Natural killer cell (primary cell): ENCODE measurements around the gene RPUSD4. TPM values are rescaled to one million over a fixed set of nuclear protein-coding genes. Genes with fewer than 3 reads are reported as not detected.

Experiments used
- ATAC-seq, 3 donors: fragments of 150-1000 bp in 2 of 3; fragments of 200-7000 bp in 1 of 3; cut with Tn5 transposase; 1 replicate in 1 of 3; 2 replicates in 2 of 3; pipeline ENCODE4 v1.10.0; 2021; ENCODE audit warnings: mild to moderate bottlenecking in 2 of 3, moderate library complexity in 2 of 3
- DNase-seq, 2 donors: peaks; one replicate each; pipeline versions ENCODE4 v3.0.0 to v3.0.0-alpha.2; 2013 to 2021; ENCODE audit warnings: mixed read lengths in 1 of 2
- H3K27ac ChIP-seq: one replicate; pipeline ENCODE4 v1.5.1; 2013; ENCODE audit warnings: mild to moderate bottlenecking, low read length
- H3K27me3 ChIP-seq: one replicate; pipeline ENCODE4 v1.6.1; 2013; ENCODE audit warnings: low read length; ENCODE audit not compliant: control insufficient read depth, insufficient read depth
- H3K36me3 ChIP-seq: one replicate; pipeline ENCODE4 v1.6.1; 2013; ENCODE audit warnings: low read length; ENCODE audit not compliant: control insufficient read depth, insufficient read depth
- H3K4me1 ChIP-seq: one replicate; pipeline ENCODE4 v1.6.1; 2013; ENCODE audit warnings: low read length; ENCODE audit not compliant: control insufficient read depth, insufficient read depth
- H3K4me3 ChIP-seq: one replicate; pipeline ENCODE4 v1.5.1; 2013; ENCODE audit warnings: low read length
- H3K9me3 ChIP-seq: one replicate; pipeline ENCODE4 v1.6.1; 2013; ENCODE audit warnings: low read length; ENCODE audit not compliant: control insufficient read depth, insufficient read depth
- H3K27ac Mint-ChIP-seq, 2 donors: one replicate each; pipeline ENCODE4 v1.8.0; 2022; ENCODE audit warnings: mild to moderate bottlenecking in 2 of 2, mixed read lengths in 2 of 2, moderate library complexity in 1 of 2
- H3K27me3 Mint-ChIP-seq, 2 donors: one replicate each; pipeline ENCODE4 v1.8.0; 2022; ENCODE audit warnings: low read depth in 2 of 2, mixed read lengths in 2 of 2
- H3K36me3 Mint-ChIP-seq: one replicate; pipeline ENCODE4 v1.8.0; 2022; ENCODE audit warnings: mixed read lengths
- H3K4me1 Mint-ChIP-seq, 2 donors: one replicate each; pipeline ENCODE4 v1.8.0; 2022; ENCODE audit warnings: mixed read lengths in 2 of 2
- H3K4me3 Mint-ChIP-seq: one replicate; pipeline ENCODE4 v1.8.0; 2022; ENCODE audit warnings: mild to moderate bottlenecking, moderate library complexity, mixed read lengths
- H3K9me3 Mint-ChIP-seq, 2 donors: one replicate each; pipeline ENCODE4 v1.8.0; 2022; ENCODE audit warnings: mixed read lengths in 2 of 2
- CTCF ChIP-seq: fragments of 200-600 bp; IDR thresholded peaks from one replicate; pipeline ENCODE4 v1.8.0; 2022; ENCODE audit warnings: antibody characterized with exemption
- WGBS: methylation state at CpG from one replicate; pipeline ENCODE4 v1.1.7; 2013; ENCODE audit warnings: missing lambda C conversion rate; ENCODE audit not compliant: insufficient coverage; 5-methylcytosine and 5-hydroxymethylcytosine counted together
- intact Hi-C: fragments of 100-400 bp; cut with micrococcal nuclease; formaldehyde crosslinking; loops from one replicate; pipeline ENCODE4 v1.14.2; 2022
- total RNA-seq, 4 donors: library from RNA; stranded (reverse); fragments of 120-200 nt in 1 of 4; gene quantifications; one replicate each; pipeline versions ENCODE4 v1.2.3 to v1.2.4, GENCODE V29; 2013 to 2022

RPUSD4 gene
- total RNA-seq, 3 donors from 2014 or later (not counting 1 experiment from before 2014, with no cell fraction given) = 27.1 to 41.7 (median 38.9) TPM

- no peak overlapping the region for H3K4me3 ChIP-seq
- H3K27me3 Mint-ChIP-seq = no peaks in the 10 kb centered on the region
- H3K9me3 Mint-ChIP-seq = no peaks in the 10 kb centered on the region
- intact Hi-C loops = no loop called here
- no peak overlapping the region for H3K27ac Mint-ChIP-seq
- no peaks in the 10 kb centered on the region for H3K36me3 Mint-ChIP-seq
- DNase-seq (no peak), ATAC-seq (no peak)
- no peaks in the 10 kb centered on the region for H3K4me1 ChIP-seq
- H3K4me1 Mint-ChIP-seq = no peaks in the 10 kb centered on the region
- H3K27ac ChIP-seq = no peak overlapping the region
- H3K4me3 Mint-ChIP-seq = no peak overlapping the region
- WGBS = 78% methylated on average over 7 of the region's 7 CpGs
- no peaks in the 10 kb centered on the region for H3K36me3 ChIP-seq
- TF ChIP-seq CTCF = no peak
- no peaks in the 10 kb centered on the region for H3K9me3 ChIP-seq
- H3K27me3 ChIP-seq = no peaks in the 10 kb centered on the region
These were observed 50.4 kb downstream of the RPUSD4 start for GRCh38 chr11:126161023-126161391.

- H3K27ac Mint-ChIP-seq = no peak overlapping the region
- H3K27ac ChIP-seq = no peak overlapping the region
- intact Hi-C loops = no loop called here
- no peak overlapping the region for H3K4me3 Mint-ChIP-seq
- DNase-seq (no peak), ATAC-seq (no peak)
- H3K4me1 ChIP-seq = no peaks in the 10 kb centered on the region
- 89% methylated on average over 18 of the region's 18 CpGs for WGBS
- H3K9me3 Mint-ChIP-seq = no peaks in the 10 kb centered on the region
- no peak for TF ChIP-seq CTCF
- no peaks in the 10 kb centered on the region for H3K9me3 ChIP-seq
- no peaks in the 10 kb centered on the region for H3K4me1 Mint-ChIP-seq
- no peaks in the 10 kb centered on the region for H3K27me3 ChIP-seq
- no peak overlapping the region for H3K4me3 ChIP-seq
- H3K36me3 ChIP-seq = no peaks in the 10 kb centered on the region
- no peaks in the 10 kb centered on the region for H3K36me3 Mint-ChIP-seq
- peaks cover 0 to 2% of the 10 kb centered on the region in 2 donors for H3K27me3 Mint-ChIP-seq
These were observed 51.0 kb downstream of the RPUSD4 start for GRCh38 chr11:126160345-126161022.

GRCh38 chr11:126159719-126160344 lies 51.6 kb downstream of the RPUSD4 start:
- Mint-ChIP-seq H3K4me3 (no peak overlapping the region), H3K4me1 (no peaks in the 10 kb centered on the region), H3K27ac (no peak overlapping the region), H3K36me3 (no peaks in the 10 kb centered on the region), H3K9me3 (no peaks in the 10 kb centered on the region), H3K27me3 (peaks cover 0 to 3% of the 10 kb centered on the region in 2 donors)
- no peak overlapping the region for H3K4me3 ChIP-seq
- no peaks in the 10 kb centered on the region for H3K27me3 ChIP-seq
- H3K4me1 ChIP-seq = no peaks in the 10 kb centered on the region
- H3K9me3 ChIP-seq = no peaks in the 10 kb centered on the region
- no peak overlapping the region for H3K27ac ChIP-seq
- no peak for DNase-seq
- intact Hi-C loops = no loop called here
- 91% methylated on average over 19 of the region's 19 CpGs for WGBS
- no peaks in the 10 kb centered on the region for H3K36me3 ChIP-seq
- TF ChIP-seq CTCF = no peak
- ATAC-seq = no peak
